ENCODE data around the gene SPZ1. TPM values are rescaled to one million over a fixed set of nuclear protein-coding genes. Genes with fewer than 3 reads are reported as not detected.

The SPZ1 gene
- total RNA-seq, 3 donors from 2014 or later (not counting 1 experiment from before 2014, with no cell fraction given): not detected

DNA sequence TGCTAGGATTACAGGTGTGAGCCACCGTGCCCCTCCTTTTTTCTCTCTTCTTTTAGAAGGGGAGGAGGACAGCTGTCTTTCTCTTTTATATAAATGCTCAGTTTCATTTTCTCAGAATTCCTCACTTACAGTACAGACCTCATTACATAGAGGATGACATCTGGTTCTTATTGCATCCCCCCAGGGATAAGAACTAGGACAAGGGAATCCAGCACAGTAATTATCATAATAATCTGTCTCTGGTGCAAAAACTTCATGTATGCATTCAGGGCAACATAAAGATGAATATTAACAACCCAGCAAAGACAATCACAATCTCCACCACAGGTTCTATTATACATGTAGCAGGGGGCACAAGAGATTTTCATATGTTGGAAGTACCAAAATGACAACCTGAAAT, 5.1 kb downstream of the SPZ1 start:
- peaks cover 10 to 30% of the 10 kb centered on the region in 2 donors for H3K27me3 Mint-ChIP-seq (ENCODE audit: low read depth in 2 of 2)
- no peak overlapping the region for H3K27ac ChIP-seq (ENCODE audit: low read length)
- no peaks in the 10 kb centered on the region for H3K4me1 Mint-ChIP-seq

DNA sequence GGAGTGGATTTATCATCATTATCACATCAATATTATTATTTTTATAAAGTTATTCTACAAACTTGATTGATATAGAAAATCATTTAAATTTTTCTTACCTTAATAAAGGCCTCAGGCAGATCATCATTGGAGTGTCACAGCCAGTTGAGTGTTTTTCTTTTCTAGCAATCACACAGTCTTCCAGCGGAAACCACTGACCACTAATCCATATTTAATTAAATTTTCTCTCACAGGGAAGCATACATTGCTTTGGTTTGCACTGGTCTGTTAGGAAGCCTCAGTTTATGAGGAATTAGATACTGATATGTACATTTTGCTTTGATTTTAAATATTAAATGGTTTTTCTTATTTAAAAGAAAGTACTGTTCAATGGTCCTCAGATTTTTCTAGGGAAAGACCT, 6.7 kb downstream of the SPZ1 start:
- H3K9me3 ChIP-seq (ENCODE audit: control insufficient read depth, insufficient read depth, low read length): no peaks in the 10 kb centered on the region
- no peak overlapping the region for H3K27ac ChIP-seq (ENCODE audit: low read length)
- no peak overlapping the region for H3K4me3 ChIP-seq (ENCODE audit: low read length)
- WGBS (ENCODE audit: insufficient coverage): no CpG with 5 or more reads among the region's 1 CpG
- H3K4me1 ChIP-seq (ENCODE audit: control insufficient read depth, insufficient read depth, low read length): no peaks in the 10 kb centered on the region
- no peaks in the 10 kb centered on the region for H3K36me3 ChIP-seq (ENCODE audit: control insufficient read depth, insufficient read depth, low read length)
- TF ChIP-seq, protein P1, sequence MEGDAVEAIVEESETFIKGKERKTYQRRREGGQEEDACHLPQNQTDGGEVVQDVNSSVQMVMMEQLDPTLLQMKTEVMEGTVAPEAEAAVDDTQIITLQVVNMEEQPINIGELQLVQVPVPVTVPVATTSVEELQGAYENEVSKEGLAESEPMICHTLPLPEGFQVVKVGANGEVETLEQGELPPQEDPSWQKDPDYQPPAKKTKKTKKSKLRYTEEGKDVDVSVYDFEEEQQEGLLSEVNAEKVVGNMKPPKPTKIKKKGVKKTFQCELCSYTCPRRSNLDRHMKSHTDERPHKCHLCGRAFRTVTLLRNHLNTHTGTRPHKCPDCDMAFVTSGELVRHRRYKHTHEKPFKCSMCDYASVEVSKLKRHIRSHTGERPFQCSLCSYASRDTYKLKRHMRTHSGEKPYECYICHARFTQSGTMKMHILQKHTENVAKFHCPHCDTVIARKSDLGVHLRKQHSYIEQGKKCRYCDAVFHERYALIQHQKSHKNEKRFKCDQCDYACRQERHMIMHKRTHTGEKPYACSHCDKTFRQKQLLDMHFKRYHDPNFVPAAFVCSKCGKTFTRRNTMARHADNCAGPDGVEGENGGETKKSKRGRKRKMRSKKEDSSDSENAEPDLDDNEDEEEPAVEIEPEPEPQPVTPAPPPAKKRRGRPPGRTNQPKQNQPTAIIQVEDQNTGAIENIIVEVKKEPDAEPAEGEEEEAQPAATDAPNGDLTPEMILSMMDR (IDR thresholded peaks at IDR 0.05): no peak
- Mint-ChIP-seq H3K27ac (no peak overlapping the region), H3K27me3 (ENCODE audit: low read depth in 2 of 2) (peaks cover 0 to 23% of the 10 kb centered on the region in 2 donors), H3K9me3 (no peaks in the 10 kb centered on the region), H3K36me3 (no peaks in the 10 kb centered on the region), H3K4me1 (no peaks in the 10 kb centered on the region), H3K4me3 (no peak overlapping the region)
- intact Hi-C loops (cut with micrococcal nuclease): no loop called here
- no peak for ATAC-seq
- H3K27me3 ChIP-seq (ENCODE audit: control insufficient read depth, insufficient read depth, low read length): peaks cover 2% of the 10 kb centered on the region
- no peak for DNase-seq

More for the DNA sequence above, 5.1 kb downstream of the SPZ1 start:
- no peak for ATAC-seq
- H3K4me1 ChIP-seq (ENCODE audit: control insufficient read depth, insufficient read depth, low read length): no peaks in the 10 kb centered on the region
- Mint-ChIP-seq H3K9me3 (no peaks in the 10 kb centered on the region), H3K36me3 (no peaks in the 10 kb centered on the region), H3K27ac (no peak overlapping the region), H3K4me3 (no peak overlapping the region)
- TF ChIP-seq, protein P1 (IDR thresholded peaks at IDR 0.05): no peak
- WGBS (ENCODE audit: insufficient coverage): no CpG with 5 or more reads among the region's 1 CpG
- no peaks in the 10 kb centered on the region for H3K36me3 ChIP-seq (ENCODE audit: control insufficient read depth, insufficient read depth, low read length)
- intact Hi-C loops (cut with micrococcal nuclease): no loop called here
- no peaks in the 10 kb centered on the region for H3K9me3 ChIP-seq (ENCODE audit: control insufficient read depth, insufficient read depth, low read length)
- H3K27me3 ChIP-seq (ENCODE audit: control insufficient read depth, insufficient read depth, low read length): peaks cover 2% of the 10 kb centered on the region
- no peak overlapping the region for H3K4me3 ChIP-seq (ENCODE audit: low read length)
- no peak for DNase-seq

DNA sequence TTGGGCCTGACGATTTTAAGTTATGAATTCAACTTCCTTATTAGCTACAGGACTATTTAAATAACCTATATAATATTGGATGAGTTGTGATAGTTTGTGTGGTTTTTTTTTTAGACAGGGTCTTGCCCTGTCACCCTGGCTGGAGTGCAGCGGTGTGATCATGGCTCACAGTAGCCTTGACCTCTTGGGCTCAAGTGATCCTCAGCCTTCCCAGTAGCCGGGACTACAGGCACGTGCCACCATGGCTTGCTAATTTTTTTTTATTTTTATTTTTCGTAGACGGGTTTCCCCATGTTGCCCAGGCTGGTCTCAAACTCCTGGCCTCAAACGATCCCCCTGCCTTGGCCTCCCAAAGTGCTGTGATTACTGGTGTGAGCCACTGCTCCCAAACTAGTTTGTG, 17.6 kb downstream of the SPZ1 start:
- H3K9me3 ChIP-seq (ENCODE audit: control insufficient read depth, insufficient read depth, low read length): no peaks in the 10 kb centered on the region
- DNase-seq (no peak), ATAC-seq (no peak)
- H3K27ac ChIP-seq (ENCODE audit: low read length): no peak overlapping the region
- no peak overlapping the region for H3K4me3 ChIP-seq (ENCODE audit: low read length)
- Mint-ChIP-seq H3K4me1 (no peaks in the 10 kb centered on the region), H3K27ac (no peak overlapping the region), H3K36me3 (no peaks in the 10 kb centered on the region), H3K9me3 (no peaks in the 10 kb centered on the region), H3K27me3 (ENCODE audit: low read depth in 2 of 2) (peaks cover 12 to 16% of the 10 kb centered on the region in 2 donors), H3K4me3 (no peak overlapping the region)
- H3K4me1 ChIP-seq (ENCODE audit: control insufficient read depth, insufficient read depth, low read length): no peaks in the 10 kb centered on the region
- no peaks in the 10 kb centered on the region for H3K36me3 ChIP-seq (ENCODE audit: control insufficient read depth, insufficient read depth, low read length)
- intact Hi-C loops (cut with micrococcal nuclease): no loop called here
- peaks cover 2% of the 10 kb centered on the region for H3K27me3 ChIP-seq (ENCODE audit: control insufficient read depth, insufficient read depth, low read length)
- TF ChIP-seq, protein P1 (IDR thresholded peaks at IDR 0.05): no peak
- 89% methylated on average over 6 of the region's 7 CpGs for WGBS (ENCODE audit: insufficient coverage)

DNA sequence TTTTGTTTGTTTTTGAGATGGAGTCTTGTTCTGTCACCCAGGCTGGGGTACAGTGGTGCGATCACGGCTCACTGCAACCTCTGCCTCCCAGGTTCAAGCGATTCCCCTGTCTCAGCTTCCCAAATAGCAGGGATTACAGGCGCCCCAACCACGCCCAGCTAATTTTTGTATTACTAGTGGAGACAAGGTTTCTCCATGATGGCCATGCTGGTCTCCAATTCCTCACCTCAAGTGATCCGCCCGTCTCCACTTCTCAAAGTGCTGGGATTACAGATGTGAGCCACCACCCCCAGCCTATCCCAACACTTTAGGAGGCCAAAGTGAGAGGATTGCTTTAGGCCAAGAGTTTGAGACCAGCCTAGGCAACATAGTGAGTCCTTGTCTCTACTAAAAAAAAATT, 19.3 kb downstream of the SPZ1 start:
- H3K4me1 ChIP-seq (ENCODE audit: control insufficient read depth, insufficient read depth, low read length): no peaks in the 10 kb centered on the region

More for the DNA sequence above, 19.3 kb downstream of the SPZ1 start:
- Mint-ChIP-seq H3K4me1 (no peaks in the 10 kb centered on the region), H3K27ac (no peak overlapping the region), H3K9me3 (no peaks in the 10 kb centered on the region), H3K4me3 (no peak overlapping the region), H3K36me3 (no peaks in the 10 kb centered on the region), H3K27me3 (ENCODE audit: low read depth in 2 of 2) (peaks cover 15% of the 10 kb centered on the region in 2 donors)
- ATAC-seq (no peak), DNase-seq (no peak)
- intact Hi-C loops (cut with micrococcal nuclease): no loop called here
- Histone ChIP-seq H3K4me3 (ENCODE audit: low read length) (no peak overlapping the region), H3K27me3 (ENCODE audit: control insufficient read depth, insufficient read depth, low read length) (peaks cover 2% of the 10 kb centered on the region), H3K9me3 (ENCODE audit: control insufficient read depth, insufficient read depth, low read length) (no peaks in the 10 kb centered on the region), H3K36me3 (ENCODE audit: control insufficient read depth, insufficient read depth, low read length) (no peaks in the 10 kb centered on the region), H3K27ac (ENCODE audit: low read length) (no peak overlapping the region)
- 97% methylated on average over 7 of the region's 7 CpGs for WGBS (ENCODE audit: insufficient coverage)
- TF ChIP-seq, protein P1 (IDR thresholded peaks at IDR 0.05): no peak
